GM04503 (cell line): Measurements from ENCODE around the gene MAVS.
A peak's percentile ranks its signal among the peaks of the same experiment; 100 is the strongest.

Source experiments
- DNase-seq: peaks from one replicate; pipeline ENCODE4 v3.0.0-alpha.2; 2012; ENCODE audit warnings: low read depth

MAVS gene

DNA sequence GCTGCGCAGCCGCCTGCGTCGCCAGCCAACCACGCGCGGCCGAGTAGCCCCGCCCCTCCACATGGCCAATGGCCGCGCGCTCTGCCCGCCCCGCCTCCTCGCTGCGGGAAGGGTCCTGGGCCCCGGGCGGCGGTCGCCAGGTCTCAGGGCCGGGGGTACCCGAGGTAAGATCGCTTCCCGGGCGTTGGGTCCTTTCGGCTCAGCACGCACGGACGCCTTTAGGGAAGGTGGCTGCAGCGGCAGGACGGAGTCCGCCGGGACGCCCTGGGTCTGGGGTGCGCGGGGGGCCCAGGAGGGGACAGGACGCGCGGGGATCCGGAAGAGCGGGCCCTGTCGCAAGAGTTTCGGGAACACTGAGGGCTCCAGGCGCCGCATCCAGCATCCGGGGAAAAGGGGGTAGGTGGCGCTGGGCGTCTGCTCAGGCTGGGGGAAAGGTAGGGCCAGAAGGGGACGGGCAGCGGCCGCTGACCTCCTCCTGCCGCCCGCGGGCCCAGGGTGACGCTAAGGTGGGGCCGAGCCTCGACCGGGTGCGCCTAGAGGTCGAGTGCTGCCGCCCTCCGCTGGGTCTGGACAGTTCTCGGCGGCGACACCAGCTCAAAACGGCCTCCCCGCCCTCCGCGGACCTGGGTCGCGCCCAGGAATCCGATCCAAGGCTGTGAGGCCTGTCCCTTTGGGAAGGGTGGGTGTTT, at the start of gene MAVS:
TSS of gene MAVS (plus strand) at position 95 of the 689 bp plus-strand sequence. CDS start 7,791 bp downstream, outside the sequence.
- peak; percentile 13 for DNase-seq

DNA sequence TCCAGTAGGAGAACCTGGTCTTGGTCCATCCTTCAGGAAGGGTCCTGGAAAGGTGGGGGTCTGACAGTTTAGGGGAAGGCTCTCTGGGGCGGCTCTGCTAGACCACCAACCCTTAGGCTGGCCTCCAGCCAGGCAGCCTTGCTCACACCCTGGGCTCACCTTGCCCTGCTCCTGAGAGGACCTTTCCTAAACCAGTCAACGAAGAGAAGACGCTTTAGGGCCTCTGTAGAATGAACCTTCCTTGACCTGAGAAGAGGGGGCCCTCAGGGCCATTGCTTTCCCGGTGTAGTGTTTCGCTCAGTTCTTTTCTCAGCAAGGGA, 49.4 kb upstream of the MAVS start:
- no peak for DNase-seq

DNA sequence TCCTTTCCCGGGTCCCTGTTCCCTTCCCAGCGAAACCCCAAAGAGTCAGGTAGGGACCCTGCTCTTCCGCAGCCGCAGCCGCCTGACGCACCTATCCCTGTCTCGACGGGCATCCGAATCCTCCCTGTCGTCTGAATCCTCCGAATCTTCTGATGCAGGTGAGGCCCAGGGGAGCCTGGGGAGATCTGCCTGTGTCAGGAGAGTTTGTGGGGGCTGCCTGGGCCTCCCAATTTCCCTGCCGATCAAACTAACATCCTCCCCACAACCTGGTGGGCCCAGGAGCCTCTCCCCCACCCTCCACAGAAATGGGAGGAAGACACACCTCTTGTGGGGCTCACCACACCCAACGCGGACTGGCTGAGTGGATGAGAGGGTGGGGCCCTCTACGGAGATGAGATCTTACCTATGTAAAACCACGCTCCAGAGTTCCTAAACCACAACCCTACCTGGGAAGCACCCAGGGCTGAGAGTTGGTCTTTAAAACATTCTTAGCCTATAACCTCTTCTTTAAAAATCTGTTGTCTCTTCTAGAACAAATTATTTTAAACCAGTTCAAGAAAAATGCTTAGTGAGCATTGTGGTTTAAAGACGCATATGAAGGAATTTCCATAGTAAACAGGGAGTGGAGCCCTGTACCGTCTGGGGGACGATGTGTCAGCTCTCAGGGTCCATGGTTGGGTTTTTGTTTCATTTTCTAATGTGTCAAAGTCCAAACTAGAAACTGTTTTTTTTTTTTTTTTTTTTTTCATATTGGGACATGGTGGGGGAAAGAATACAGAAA, 48.9 kb upstream of the MAVS start:
- no peak for DNase-seq

DNA sequence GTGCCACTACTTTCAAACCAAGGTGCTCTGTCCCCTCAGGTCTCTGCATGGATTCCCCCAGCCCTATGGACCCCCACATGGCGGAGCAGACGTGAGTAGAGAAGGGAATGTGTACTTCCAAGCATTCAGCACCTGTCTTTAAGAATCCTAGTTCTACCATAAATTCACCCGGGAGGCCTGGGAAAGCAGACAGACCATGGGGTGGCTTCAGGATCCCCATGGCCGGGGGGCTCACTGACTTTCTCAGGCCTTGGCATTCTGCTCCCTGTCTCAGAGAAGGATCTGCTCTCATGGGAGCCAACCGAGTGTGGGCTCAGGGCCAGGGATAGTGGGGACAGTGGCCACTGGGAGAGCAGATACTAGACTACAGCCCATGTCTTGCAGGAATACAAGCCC, 48.3 kb upstream of the MAVS start:
- no peak for DNase-seq

DNA sequence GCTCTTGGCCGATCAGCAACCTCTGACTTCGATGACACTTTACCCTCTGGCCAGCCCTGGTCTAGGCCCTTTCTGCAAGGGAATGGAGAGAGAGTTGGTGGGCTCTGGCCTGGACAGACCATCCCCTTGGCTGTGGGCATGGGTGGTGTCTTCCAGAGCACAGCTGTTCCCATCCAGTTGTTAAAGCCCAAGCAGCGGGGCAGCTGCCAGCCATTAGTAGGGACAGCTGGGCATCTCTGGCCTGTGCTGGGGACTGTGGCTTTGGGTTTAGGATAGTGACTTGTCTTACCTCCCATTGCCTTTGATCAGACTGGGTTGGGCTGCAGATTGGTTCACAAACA, 47.8 kb upstream of the MAVS start:
- no peak for DNase-seq

DNA sequence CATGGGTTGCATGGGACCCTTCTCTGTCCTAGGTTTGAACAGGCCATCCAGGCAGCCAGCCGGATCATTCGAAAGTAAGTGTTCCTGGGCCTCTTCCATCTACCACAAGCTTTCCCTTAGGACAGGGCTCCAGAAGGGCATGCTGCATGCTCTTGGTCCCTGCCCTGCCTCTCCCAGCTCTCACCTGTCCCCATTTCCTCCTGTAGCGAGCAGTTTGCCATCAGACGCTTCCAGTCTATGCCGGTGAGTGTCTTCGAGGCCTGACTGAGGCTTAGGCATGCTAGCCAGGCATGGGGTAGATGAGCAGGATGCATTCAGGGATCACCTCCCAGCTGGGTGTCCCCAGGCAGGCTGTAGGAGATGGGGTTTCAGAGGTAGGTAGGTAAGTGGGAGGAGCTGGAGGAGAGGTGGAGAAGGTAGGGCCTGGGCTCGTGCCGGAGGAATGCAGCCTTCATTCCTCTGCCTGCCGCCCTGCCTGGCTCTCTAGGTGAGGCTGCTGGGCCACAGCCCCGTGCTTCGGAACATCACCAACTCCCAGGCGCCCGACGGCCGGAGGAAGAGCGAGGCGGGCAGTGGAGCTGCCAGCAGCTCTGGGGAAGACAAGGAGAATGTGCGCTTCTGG, 46.3 kb upstream of the MAVS start:
- no peak for DNase-seq

DNA sequence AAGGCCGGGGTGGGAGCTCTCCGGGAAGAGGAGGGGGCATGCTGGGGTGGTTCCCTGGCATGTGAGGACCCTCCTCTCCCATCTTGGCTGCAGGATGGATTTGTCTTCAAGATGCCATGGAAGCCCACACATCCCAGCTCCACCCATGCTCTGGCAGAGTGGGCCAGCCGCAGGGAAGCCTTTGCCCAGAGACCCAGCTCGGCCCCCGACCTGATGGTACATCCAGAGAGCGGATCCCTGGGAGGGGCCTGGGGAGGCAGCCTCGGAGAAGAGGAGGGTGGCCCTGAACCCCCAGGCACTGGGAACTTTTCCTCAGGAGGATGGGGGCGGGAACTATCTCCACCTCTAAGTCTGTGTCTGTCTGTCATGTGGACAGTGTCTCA, 45.8 kb upstream of the MAVS start:
- no peak for DNase-seq

DNA sequence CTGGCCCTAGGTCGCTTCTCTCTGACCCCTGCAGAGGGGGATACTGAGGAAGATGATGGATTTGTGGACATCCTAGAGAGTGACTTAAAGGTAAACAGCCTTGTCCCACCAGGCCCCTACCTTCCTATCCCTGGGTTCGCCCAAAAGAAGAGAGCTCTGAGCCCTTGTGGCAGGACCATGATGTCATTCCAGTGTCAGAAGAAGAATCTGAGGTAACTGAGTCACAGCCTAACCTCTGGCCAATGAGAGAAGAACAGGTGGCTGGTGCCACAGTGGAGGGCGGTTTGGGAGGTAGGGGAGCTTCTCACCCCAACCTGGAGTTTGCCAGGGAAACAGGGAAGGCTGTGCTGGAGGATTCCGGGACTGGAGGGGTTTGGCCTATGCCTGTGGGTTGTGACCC, 45.3 kb upstream of the MAVS start:
- no peak for DNase-seq

DNA sequence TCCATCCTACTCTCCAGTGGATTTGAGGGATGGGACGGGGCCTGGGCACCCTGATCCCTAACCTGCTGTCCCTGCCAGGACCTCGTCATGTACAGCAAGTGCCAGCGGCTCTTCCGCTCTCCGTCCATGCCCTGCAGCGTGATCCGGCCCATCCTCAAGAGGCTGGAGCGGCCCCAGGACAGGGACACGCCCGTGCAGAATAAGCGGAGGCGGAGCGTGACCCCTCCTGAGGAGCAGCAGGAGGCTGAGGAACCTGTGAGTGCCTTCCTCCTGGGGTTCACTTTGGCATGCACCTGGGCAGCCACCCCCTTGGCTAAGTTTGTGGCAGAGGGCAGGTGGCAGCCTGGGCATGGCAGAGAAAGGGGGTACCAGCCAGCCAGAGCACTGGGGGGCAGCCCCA, 44.8 kb upstream of the MAVS start:
- DNase-seq, result no peak

DNA sequence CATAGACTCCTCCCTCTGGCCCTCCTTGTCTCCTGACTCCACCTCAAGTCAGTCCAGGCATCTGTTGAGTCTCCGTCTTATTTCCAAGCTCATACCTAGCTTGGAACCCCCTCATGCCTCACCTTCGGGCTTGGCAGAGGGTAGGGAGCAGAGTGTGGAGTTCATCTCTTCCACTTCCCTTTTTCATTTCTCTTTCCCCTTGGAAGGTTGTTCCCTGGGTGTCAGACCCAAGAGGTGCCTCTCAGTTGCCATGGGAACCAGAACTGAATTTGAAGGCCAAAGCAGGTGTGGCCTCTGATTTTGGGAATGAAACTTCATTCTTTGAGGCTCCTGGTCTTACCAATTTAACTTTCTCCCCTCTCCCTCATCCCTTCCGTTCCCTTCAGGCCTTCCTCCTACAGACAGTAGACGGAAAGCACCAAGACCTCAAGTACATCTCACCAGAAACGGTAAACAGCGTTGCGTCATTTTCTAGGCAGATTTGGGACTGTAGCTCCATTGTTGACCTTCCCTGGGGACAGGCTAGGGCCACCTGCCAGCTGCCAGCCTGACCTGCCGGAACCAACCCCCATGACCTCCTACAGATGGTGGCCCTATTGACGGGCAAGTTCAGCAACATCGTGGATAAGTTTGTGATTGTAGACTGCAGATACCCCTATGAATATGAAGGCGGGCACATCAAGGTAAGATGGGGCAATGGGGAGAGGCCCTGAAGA, 44.0 kb upstream of the MAVS start:
- DNase-seq, result no peak

DNA sequence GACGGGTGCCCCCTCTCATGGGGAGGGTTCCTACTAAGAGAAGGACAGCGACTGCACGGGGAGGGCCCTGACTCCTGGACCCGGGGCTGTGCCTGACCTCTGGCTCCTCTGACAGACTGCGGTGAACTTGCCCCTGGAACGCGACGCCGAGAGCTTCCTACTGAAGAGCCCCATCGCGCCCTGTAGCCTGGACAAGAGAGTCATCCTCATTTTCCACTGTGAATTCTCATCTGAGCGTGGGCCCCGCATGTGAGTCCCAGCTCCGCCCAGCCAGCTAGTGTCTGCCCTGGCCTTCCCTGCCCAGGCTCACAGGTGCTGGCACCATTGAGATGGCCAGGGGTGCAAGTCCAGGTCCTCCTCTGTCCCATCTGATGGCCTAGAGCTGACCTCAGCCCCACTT, 43.3 kb upstream of the MAVS start:
- no peak for DNase-seq

DNA sequence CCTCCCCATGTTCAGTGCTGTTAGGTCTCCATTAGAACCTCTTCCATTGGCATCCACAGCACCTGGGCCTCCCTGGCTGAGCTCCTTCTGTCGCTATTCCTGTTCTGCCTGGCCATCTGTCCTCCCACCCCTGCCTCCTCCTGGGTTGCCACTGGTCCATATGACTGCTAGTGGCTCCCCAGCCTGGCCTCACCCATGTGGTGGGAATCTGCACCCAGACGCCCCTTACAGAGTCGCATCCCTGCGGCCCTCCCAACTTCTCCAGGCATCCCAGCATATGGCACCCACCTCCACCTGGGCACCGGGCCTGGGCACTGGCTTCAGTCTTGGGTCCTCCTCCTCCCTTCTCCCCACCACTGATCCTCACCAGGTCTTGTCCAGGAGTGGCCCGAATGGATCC, 42.8 kb upstream of the MAVS start:
- no peak for DNase-seq

DNA sequence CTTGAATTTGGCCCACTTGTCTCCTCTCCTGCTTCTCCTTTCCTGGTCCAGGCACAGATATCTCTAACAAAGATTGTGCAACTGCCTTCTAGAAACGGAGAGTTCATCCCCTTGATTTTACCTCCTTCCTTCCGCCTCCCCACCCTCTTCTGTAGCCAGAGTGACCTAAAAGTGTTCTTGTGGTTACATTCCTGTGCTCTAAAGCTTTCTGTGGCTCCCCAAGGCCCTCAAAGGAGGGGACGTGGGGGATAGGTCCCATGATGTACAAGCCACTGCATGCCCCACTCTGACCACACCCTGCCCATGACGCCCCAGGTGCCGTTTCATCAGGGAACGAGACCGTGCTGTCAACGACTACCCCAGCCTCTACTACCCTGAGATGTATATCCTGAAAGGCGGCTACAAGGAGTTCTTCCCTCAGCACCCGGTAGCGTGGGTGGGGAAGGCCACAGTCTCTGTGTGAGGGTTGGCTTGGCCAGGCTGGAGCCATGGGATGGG, 42.3 kb upstream of the MAVS start:
- no peak for DNase-seq

DNA sequence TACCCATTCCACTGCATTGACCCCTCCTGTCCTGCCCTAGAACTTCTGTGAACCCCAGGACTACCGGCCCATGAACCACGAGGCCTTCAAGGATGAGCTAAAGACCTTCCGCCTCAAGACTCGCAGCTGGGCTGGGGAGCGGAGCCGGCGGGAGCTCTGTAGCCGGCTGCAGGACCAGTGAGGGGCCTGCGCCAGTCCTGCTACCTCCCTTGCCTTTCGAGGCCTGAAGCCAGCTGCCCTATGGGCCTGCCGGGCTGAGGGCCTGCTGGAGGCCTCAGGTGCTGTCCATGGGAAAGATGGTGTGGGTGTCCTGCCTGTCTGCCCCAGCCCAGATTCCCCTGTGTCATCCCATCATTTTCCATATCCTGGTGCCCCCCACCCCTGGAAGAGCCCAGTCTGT, 41.9 kb upstream of the MAVS start:
- DNase-seq, result no peak

DNA sequence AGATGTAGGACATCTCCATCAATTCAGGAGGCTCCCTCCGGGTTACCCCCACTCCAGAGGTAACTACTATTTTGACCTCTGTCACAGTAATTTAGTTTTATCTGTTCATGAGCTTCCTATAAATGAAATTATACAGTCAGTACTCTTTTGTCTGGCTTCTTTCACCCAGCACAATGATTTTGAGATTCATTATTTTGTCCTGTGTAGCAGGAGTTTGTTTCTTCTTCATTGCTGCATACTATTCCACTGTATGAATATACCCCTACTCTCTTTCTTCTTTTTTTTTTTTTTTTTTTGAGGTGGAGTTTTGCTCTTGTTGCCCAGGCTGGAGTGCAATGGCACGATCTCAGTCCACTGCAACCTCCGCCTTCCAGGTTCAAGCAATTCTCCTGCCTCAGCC, 38.1 kb upstream of the MAVS start:
- DNase-seq, result no peak

DNA sequence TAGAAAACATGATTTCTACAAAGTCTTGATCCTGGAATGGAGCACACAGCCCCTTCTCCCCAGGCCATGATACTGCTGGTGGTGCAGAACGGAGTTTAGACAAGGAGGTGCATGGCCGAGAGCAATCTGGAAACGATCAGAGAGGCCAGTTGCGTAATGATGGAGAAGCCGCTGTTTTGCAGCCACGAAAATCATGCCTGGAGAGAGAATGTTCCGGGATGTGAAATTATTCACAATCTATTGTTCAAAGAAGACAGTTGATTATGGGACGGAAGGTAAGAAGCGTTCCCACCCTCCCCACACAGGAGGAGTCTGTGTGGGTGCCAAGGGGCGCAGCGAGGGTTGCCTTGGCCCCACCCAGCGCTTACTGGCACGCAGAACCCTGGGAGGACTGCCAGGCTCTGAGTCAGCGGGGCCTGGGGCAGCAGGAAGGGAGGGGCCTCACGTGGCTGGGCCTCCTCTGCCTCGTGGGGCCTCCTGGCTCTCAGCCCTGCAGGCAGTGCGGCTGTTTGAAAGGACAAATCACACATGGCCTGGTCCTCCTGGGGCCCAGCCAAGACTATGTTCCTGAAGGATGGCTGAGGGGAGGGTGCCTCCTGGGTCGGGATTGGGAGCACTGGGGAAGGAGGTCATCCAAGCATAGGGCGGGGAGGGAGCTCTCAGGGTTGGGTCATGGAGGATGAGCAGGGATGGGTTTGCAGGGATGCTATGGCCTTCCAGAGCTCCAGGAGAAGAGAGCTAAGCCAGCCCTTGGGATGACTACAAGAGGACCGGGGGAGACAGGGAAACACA, 35.0 kb upstream of the MAVS start:
- peak; percentile 95 for DNase-seq

DNA sequence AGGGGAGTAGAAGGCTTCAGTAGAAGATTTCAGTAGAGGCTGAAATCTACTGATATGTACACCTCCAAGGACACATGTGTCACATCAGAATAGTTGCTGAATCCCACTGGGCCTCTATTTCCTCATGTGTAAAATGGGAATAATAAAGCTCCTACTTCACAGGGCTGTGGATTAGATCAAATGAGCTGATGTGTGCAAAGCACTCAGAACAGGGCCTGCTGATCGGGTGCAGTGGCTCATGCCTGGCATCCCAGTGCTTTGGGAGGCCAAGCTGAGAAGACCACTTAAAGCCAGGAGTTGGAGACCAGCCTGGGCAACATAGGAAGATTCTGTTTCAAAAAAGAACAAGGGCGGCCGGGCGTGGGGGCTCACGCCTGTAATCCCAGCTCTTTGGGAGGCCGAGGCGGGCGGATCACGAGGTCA, 34.4 kb upstream of the MAVS start:
- DNase-seq, result no peak

DNA sequence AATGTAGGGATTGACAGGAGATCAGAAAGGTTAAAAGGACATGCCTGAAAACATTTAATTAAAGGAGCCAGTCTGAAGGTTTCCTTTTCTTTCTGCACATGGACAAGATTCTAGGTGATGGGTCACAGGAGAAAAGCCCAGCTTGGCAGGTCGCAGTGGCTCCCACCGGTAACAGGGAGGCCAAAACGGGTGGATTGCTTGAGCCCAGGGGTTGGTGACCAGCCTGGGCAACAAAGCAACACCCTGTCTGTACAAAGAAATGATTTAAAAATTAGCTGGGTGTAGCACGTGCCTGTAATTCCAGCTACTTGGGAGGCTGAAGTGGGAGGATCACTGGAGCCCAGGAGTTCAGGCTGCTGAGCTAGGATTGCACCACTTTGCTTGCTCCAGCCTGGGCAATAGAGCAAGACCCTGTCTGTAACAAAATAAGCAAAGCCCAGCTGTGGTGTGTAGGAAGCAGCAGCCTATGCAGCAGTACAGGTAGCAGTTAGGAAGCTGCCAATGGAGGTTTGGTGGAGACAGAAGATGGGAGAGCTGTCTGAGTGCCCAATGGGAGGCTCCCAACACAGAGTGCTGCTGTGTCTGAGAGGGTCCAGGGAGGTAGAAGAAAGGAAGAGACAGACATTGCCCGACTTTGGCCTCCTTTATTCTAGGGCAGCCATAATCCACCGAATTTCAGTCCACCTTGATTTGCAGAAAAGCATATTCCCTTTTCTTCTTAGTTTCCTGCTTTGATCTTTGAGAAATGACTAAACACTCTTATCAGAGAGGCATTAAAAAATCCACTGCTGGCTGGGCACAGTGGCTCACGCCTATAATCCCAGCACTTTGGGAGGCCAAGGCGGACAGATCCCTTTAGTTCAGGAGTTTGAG, 33.4 kb upstream of the MAVS start:
- no peak for DNase-seq

DNA sequence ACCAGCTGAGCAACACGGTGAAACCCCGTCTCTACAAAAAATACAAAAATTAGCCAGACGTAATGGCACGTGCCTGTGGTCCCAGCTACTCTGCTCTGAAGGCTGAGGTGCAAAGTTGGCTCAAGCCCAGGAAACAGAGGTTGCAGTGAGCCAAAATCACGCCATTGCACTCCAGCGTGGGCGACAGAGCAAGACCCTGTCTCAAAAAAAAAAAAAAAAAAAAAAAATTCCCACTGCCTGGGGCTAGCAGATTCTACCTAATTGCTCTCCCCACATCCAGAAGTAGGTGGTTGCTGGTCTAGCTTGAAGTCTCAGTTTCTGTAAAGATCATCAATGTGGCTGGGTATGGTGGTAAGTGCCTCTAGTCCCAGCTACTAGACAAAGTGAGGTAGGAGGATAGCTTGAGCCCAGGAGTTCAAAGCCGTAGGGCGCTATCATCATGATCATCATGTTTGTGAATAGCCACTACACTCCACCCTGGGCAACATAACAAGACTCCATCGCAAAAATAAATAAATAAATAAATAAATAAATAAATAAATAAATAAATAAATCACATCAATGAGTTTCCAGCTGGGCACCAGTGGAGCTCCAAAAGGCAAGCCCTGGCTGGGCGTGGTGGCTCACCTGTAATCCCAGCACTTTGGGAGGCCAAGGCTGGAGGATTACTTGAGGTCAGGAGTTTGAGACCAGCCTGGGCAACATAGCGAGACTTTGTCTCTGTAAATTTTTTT, 32.6 kb upstream of the MAVS start:
- no peak for DNase-seq

DNA sequence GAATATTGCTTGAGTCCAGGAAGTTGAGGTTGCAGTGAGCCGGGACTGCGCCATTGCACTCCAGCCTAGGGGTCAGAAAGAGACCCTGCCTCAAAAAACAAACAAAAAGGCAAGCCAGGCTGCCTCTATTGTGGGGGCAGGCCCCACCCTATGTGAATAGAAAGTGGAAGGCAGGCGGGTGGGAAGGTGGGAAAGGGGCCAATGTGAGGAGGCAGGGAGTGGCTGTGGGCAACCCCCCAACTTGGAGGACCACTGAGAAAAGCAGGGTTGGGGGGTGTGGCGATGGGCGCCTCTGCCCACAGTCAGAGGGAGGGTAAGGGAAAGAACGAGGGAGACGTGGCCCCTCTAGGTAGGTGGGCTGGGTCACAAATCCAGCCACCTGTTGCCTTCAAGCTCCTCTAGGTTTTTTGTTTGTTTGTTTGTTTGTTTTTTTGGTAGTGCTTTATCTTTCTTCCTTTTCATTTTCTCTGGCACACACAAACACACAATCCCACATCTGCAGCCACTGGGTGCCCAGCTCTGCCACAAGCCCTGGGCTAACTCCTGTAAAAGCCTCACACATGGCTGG, 31.6 kb upstream of the MAVS start:
- DNase-seq, result no peak
